K562 (cell line): Measurements from ENCODE around the gene FNBP1. TPM values are rescaled to one million over a fixed set of nuclear protein-coding genes. Genes with fewer than 3 reads are reported as not detected.

ENCODE experiments used
- ATAC-seq: fragments of 200-7000 bp; cut with Tn5 transposase; 3 replicates; pipeline ENCODE4 v1.9.1; 2020; ENCODE audit warnings: moderate library complexity
- BruUV-seq: library from RNA; stranded (reverse); fragments of 400-500 nt; replicated peaks from 2 replicates; lab custom pipeline; 2021; lab: Mats Ljungman, UMichigan
- CTCF ChIA-PET: fragments of 300-600 bp; formaldehyde crosslinking; extraction: SDS; loops from one replicate; lab custom pipeline; 2021; ENCODE audit warnings: low intra/inter-chr PET ratio; lab: Yijun Ruan, JAX
- POLR2A ChIA-PET: fragments of 300-600, 350-650 bp; sonication (Branson Sonifier 250); formaldehyde crosslinking; extraction: SDS; loops from one replicate; lab custom pipeline; 2021; ENCODE audit warnings: antibody characterized with exemption, inconsistent platforms; lab: Yijun Ruan, JAX
- DNase-seq, 4 experiments: peaks; one replicate each; pipeline versions ENCODE4 v3.0.0 to v3.0.0-alpha.2; 2011 to 2018; ENCODE audit warnings: low spot score in 3 of 4, mixed read lengths in 3 of 4; ENCODE audit errors: extremely low read depth in 1 of 4
- FAIRE-seq: peaks from 2 replicates; lab custom pipeline; 2011; peaks lifted over from hg19 to GRCh38; lab: Jason Lieb, UNC
- H2AFZ ChIP-seq: 2 replicates; pipeline ENCODE4 v1.6.0; 2011; ENCODE audit warnings: low read depth, low read length, control low read depth, inconsistent platforms
- H3K27ac ChIP-seq: fragments of 200-600 bp; 3 replicates; pipeline ENCODE4 v1.8.0; 2011; ENCODE audit warnings: low read depth, mild to moderate bottlenecking, control low read depth, inconsistent platforms, low read length, moderate library complexity, mixed read lengths; ENCODE audit errors: extremely low read depth
- H3K27me3 ChIP-seq, 2 experiments: fragments of 300-600 bp in 1 of 2; 2 replicates in 1 of 2; 3 replicates in 1 of 2; pipeline versions ENCODE4 v1.6.0 to v1.8.0; 2011; ENCODE audit warnings: inconsistent platforms in 2 of 2, low read length in 2 of 2, mild to moderate bottlenecking in 1 of 2, mixed read lengths in 1 of 2, moderate library complexity in 1 of 2; ENCODE audit not compliant: control insufficient read depth in 2 of 2, insufficient read depth in 2 of 2
- H3K36me3 ChIP-seq: fragments of 300-600 bp; 3 replicates; pipeline ENCODE4 v1.8.0; 2011; ENCODE audit warnings: mild to moderate bottlenecking, low read length, inconsistent platforms; ENCODE audit not compliant: control insufficient read depth, insufficient read depth
- H3K4me1 ChIP-seq, 2 experiments: fragments of 200-600 bp in 1 of 2; replicated peaks in 1 of 2; 2 replicates in 1 of 2; 3 replicates in 1 of 2; pipeline versions ENCODE4 v1.5.1 to v1.8.0; 2011; ENCODE audit warnings: inconsistent platforms in 2 of 2, low read length in 2 of 2, mild to moderate bottlenecking in 1 of 2, mixed read lengths in 1 of 2, moderate library complexity in 1 of 2; ENCODE audit not compliant: control insufficient read depth in 2 of 2, insufficient read depth in 2 of 2
- H3K4me2 ChIP-seq: 2 replicates; pipeline ENCODE4 v1.6.1; 2011; ENCODE audit warnings: low read length, control low read depth, inconsistent platforms, mixed read lengths; ENCODE audit not compliant: insufficient read depth
- H3K4me3 ChIP-seq: fragments of 200-600 bp; sonication (generic), shearing (Covaris generic); 2 replicates; pipeline ENCODE4 v1.5.1; 2016; ENCODE audit warnings: control low read depth, inconsistent platforms
- H3K79me2 ChIP-seq: fragments of 200-600 bp; 3 replicates; pipeline ENCODE4 v1.8.0; 2011; ENCODE audit warnings: low read length, inconsistent platforms; ENCODE audit not compliant: control insufficient read depth, insufficient read depth
- H3K9ac ChIP-seq, 2 experiments: 2 replicates each; pipeline versions ENCODE4 v1.6.0 to v1.6.1; 2011; ENCODE audit warnings: low read depth in 2 of 2, low read length in 2 of 2, control low read depth in 1 of 2, inconsistent platforms in 1 of 2, mild to moderate bottlenecking in 1 of 2, mixed read lengths in 1 of 2; ENCODE audit not compliant: insufficient read depth in 1 of 2
- H3K9me1 ChIP-seq: one replicate; pipeline ENCODE4 v1.6.0; 2011; ENCODE audit warnings: inconsistent platforms, mild to moderate bottlenecking, low read length, moderate library complexity; ENCODE audit not compliant: control insufficient read depth, insufficient read depth
- H3K9me3 ChIP-seq: replicated peaks from 2 replicates; pipeline ENCODE4 v1.5.1; 2011; ENCODE audit warnings: low read depth, low read length, inconsistent platforms; ENCODE audit not compliant: control insufficient read depth, insufficient read depth
- H4K20me1 ChIP-seq: replicated peaks from 2 replicates; pipeline ENCODE4 v1.6.1; 2011; ENCODE audit warnings: low read length, inconsistent platforms, mixed read lengths; ENCODE audit not compliant: control insufficient read depth, insufficient read depth
- CBX1 ChIP-seq: sonication (generic); IDR thresholded peaks from 2 replicates; pipeline ENCODE4 v1.6.1; 2016; ENCODE audit warnings: antibody characterized with exemption, low read depth, mild to moderate bottlenecking
- DNMT1 ChIP-seq: fragments of 450-650 bp; IDR thresholded peaks from 2 replicates; pipeline ENCODE4 v1.6.1; 2016; ENCODE audit warnings: antibody characterized with exemption, mild to moderate bottlenecking
- ELF4 ChIP-seq: fragments of 450-650 bp; formaldehyde crosslinking; IDR thresholded peaks from 2 replicates; pipeline ENCODE4 v1.4.0; 2022; ENCODE audit warnings: missing genetic modification characterization
- EP300 ChIP-seq: IDR thresholded peaks from 2 replicates; pipeline ENCODE4 v1.6.1; 2012; ENCODE audit warnings: low read length, improper control_type of control experiment
- EZH2 ChIP-seq: IDR thresholded peaks from 2 replicates; pipeline ENCODE4 v1.6.1; 2012; ENCODE audit warnings: low read depth, mild to moderate bottlenecking, inconsistent platforms, low read length, borderline replicate concordance
- MCM7 ChIP-seq, 2 experiments: fragments of 450-650 bp; IDR thresholded peaks; 2 replicates each; pipeline ENCODE4 v1.6.1; 2016 to 2018
- PHB ChIP-seq: fragments of 250-450 bp; sonication (Bioruptor Pico); IDR thresholded peaks from 2 replicates; pipeline ENCODE4 v1.5.0; 2021
- POLR3A ChIP-seq: IDR thresholded peaks from 2 replicates; pipeline ENCODE4 v1.6.1; 2011; ENCODE audit warnings: borderline replicate concordance, mild to moderate bottlenecking, moderate library complexity; ENCODE audit not compliant: insufficient read length, insufficient read depth; ENCODE audit errors: extremely low read depth
- PTBP1 ChIP-seq: fragments of 200-400 bp; formaldehyde crosslinking; IDR thresholded peaks from 2 replicates; pipeline ENCODE4 v1.6.1; 2017; ENCODE audit warnings: low read depth, low read length
- RB1 ChIP-seq: fragments of 450-650 bp; IDR thresholded peaks from 2 replicates; pipeline ENCODE4 v1.6.1; 2017; ENCODE audit warnings: low read depth, mild to moderate bottlenecking
- SLC30A9 ChIP-seq: fragments of 250-450 bp; sonication (Bioruptor Pico); IDR thresholded peaks from 2 replicates; pipeline ENCODE4 v1.8.0; 2022; ENCODE audit warnings: mild to moderate bottlenecking, moderate library complexity
- SMAD3 ChIP-seq: fragments of 450-650 bp; formaldehyde crosslinking; conservative IDR thresholded peaks from 2 replicates; pipeline ENCODE4 v1.4.0; 2020; ENCODE audit warnings: mild to moderate bottlenecking
- ZNF263 ChIP-seq: sonication (generic); formaldehyde crosslinking; IDR thresholded peaks from 2 replicates; pipeline ENCODE4 v1.8.0; 2022; ENCODE audit warnings: mild to moderate bottlenecking, missing genetic modification reagents, borderline replicate concordance
- WGBS: fragments of 100-300 bp; shearing (Covaris generic); methylation state at CpG from one replicate; pipeline ENCODE4 v1.1.6; 2016; ENCODE audit warnings: low coverage, mixed read lengths; ENCODE audit not compliant: insufficient coverage; ENCODE audit errors: missing lambda C conversion rate; 5-methylcytosine and 5-hydroxymethylcytosine counted together
- in situ Hi-C: fragments of 300-500 bp; cut with MboI; formaldehyde crosslinking; loops from 4 replicates; pipeline ENCODE4 v1.15.0; 2018; ENCODE audit warnings: inconsistent platforms, mixed read lengths
- intact Hi-C: fragments of 100-400 bp; cut with micrococcal nuclease; formaldehyde crosslinking; loops from 2 replicates; pipeline ENCODE4 v1.14.2; 2022
- polyA plus RNA-seq, 8 experiments: library from polyadenylated mRNA; depleted of rRNA in 4 of 8; stranded (reverse) in 5 of 8; unstranded in 3 of 8; fragments of >200 nt; fragmentation: Nextera tagmentation in 2 of 8; fragmentation: Illumina TruSeq in 1 of 8; extraction: Ambion mirVana in 2 of 8; extraction: Trizol in 1 of 8; gene quantifications; 2 replicates each; pipeline versions ENCODE4 v1.2.1 to v1.2.3, GENCODE V29; 2011 to 2014; ENCODE audit warnings: inconsistent platforms in 1 of 8, missing spikeins in 1 of 8
- total RNA-seq, 7 experiments: library from RNA; depleted of rRNA in 6 of 7; stranded (reverse); fragments of >200 nt in 6 of 7; fragmentation: Illumina TruSeq in 2 of 7; extraction: Trizol in 2 of 7; gene quantifications; 2 replicates each; pipeline versions ENCODE4 v1.2.1 to v1.2.3, GENCODE V29; 2011 to 2021; ENCODE audit warnings: low replicate concordance in 1 of 7
- TF ChIP-seq, protein P1 (sequence below), 2 experiments: fragments of 250-450 bp in 1 of 2; fragments of 450-650 bp in 1 of 2; sonication (Bioruptor Pico) in 1 of 2; IDR thresholded peaks; 2 replicates each; pipeline versions ENCODE4 v1.6.1 to v1.8.0; 2016 to 2021; ENCODE audit warnings: mild to moderate bottlenecking in 2 of 2, moderate library complexity in 2 of 2, missing compliant biosample characterization in 1 of 2, missing genetic modification characterization in 1 of 2
- TF ChIP-seq, protein P2 (sequence below): sonication (generic); formaldehyde crosslinking; IDR thresholded peaks from 2 replicates; pipeline ENCODE4 v1.8.0; 2023; ENCODE audit warnings: mild to moderate bottlenecking, missing genetic modification reagents

Gene FNBP1
- total and polyA plus RNA-seq, 9 of the 15 experiments (the other 6 are each of a cell fraction or from before 2014, with no cell fraction given): 1.8 to 14.9 (median 7.6) TPM

DNA sequence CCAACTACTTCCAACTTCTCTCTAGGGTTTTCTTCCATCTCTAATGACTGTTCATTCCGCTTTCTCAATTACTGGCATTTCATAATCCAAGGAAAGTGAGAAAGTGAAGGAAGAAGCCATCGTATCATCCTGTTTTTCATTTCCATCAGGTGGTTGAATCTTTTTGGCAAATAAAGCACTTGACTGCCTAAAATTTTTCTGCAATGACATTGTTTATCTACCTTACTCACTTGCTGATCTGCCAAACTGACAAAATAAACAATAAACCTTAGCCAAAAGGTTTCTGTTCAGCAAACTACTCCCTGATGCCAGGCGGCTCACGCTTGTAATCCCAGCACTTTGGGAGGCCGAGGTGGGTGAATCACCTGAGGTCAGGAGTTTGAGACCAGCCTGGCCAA is 18.4 kb downstream of the FNBP1 start:
- Histone ChIP-seq H3K4me1 (no peaks in the 10 kb centered on the region), H4K20me1 (no peaks in the 10 kb centered on the region), H3K36me3 (no peaks in the 10 kb centered on the region), H3K9me1 (no peaks in the 10 kb centered on the region), H3K27ac (no peak overlapping the region)
- intact Hi-C loops: no loop called here
- CTCF ChIA-PET: no interaction called here
- POLR2A ChIA-PET: interaction anchor here (0.9 kb wide), 1 partner anchor 15 kb away, joined by 4 read pairs; no protein-coding TSS in a partner anchor
- 47% methylated on average over 5 of the region's 5 CpGs for WGBS
- TF ChIP-seq MCM7 (IDR thresholded peaks at IDR 0.05): no peak
- TF ChIP-seq, protein P1, sequence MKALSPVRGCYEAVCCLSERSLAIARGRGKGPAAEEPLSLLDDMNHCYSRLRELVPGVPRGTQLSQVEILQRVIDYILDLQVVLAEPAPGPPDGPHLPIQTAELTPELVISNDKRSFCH (CRISPR knock-in tag; IDR thresholded peaks at IDR 0.05): no peak
- TF ChIP-seq, protein P1 (tag; IDR thresholded peaks at IDR 0.05): no peak
- no peak for TF ChIP-seq ELF4
- no peak for TF ChIP-seq SLC30A9 (CRISPR knock-in tag)
- no peak for TF ChIP-seq POLR3A
- TF ChIP-seq SMAD3 (CRISPR knock-in tag): no peak
- no peak for TF ChIP-seq PTBP1
- no peak for TF ChIP-seq EP300
- TF ChIP-seq RB1: no peak
- no peak for TF ChIP-seq PHB
- TF ChIP-seq EZH2: no peak
- TF ChIP-seq CBX1: no peak
- TF ChIP-seq DNMT1: no peak
- no peak for TF ChIP-seq ZNF263 (CRISPR knock-in tag)
- TF ChIP-seq, protein P2, sequence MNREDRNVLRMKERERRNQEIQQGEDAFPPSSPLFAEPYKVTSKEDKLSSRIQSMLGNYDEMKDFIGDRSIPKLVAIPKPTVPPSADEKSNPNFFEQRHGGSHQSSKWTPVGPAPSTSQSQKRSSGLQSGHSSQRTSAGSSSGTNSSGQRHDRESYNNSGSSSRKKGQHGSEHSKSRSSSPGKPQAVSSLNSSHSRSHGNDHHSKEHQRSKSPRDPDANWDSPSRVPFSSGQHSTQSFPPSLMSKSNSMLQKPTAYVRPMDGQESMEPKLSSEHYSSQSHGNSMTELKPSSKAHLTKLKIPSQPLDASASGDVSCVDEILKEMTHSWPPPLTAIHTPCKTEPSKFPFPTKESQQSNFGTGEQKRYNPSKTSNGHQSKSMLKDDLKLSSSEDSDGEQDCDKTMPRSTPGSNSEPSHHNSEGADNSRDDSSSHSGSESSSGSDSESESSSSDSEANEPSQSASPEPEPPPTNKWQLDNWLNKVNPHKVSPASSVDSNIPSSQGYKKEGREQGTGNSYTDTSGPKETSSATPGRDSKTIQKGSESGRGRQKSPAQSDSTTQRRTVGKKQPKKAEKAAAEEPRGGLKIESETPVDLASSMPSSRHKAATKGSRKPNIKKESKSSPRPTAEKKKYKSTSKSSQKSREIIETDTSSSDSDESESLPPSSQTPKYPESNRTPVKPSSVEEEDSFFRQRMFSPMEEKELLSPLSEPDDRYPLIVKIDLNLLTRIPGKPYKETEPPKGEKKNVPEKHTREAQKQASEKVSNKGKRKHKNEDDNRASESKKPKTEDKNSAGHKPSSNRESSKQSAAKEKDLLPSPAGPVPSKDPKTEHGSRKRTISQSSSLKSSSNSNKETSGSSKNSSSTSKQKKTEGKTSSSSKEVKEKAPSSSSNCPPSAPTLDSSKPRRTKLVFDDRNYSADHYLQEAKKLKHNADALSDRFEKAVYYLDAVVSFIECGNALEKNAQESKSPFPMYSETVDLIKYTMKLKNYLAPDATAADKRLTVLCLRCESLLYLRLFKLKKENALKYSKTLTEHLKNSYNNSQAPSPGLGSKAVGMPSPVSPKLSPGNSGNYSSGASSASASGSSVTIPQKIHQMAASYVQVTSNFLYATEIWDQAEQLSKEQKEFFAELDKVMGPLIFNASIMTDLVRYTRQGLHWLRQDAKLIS (CRISPR knock-in tag): no peak
- TF ChIP-seq, all 486 proteins: peak for 0
- Histone ChIP-seq H3K9ac (no peak overlapping the region), H2AFZ (no peak overlapping the region), H3K9me3 (no peaks in the 10 kb centered on the region), H3K27me3 (no peaks in the 10 kb centered on the region), H3K79me2 (no peaks in the 10 kb centered on the region), H3K4me3 (no peak overlapping the region), H3K4me2 (no peak overlapping the region)
- in situ Hi-C loops: no loop called here
- no peak for DNase-seq
- FAIRE-seq: no peak
- BruUV-seq: no TSS peak
- no peak for ATAC-seq
